Stomach (tissue), 4 donors: Measurements from ENCODE around the gene DSE.

Source experiments
- EP300 ChIP-seq: sonication (generic); formaldehyde crosslinking; IDR thresholded peaks from one replicate; pipeline ENCODE4 v1.6.1; 2017; ENCODE audit warnings: antibody characterized with exemption
- POLR2A ChIP-seq, 4 donors: fragments of 450-650 bp; IDR thresholded peaks; one replicate each; pipeline ENCODE4 v1.6.1; 2016; ENCODE audit warnings: antibody characterized with exemption in 4 of 4, control low read depth in 2 of 4, mild to moderate bottlenecking in 1 of 4, moderate library complexity in 1 of 4
- POLR2AphosphoS5 ChIP-seq, 3 donors: sonication (generic); formaldehyde crosslinking; IDR thresholded peaks; one replicate each; pipeline ENCODE4 v1.6.1; 2016; ENCODE audit warnings: antibody characterized with exemption in 3 of 3
- TF ChIP-seq, protein P1 (sequence below), 7 experiments: fragments of 450-650 bp in 4 of 7; fragments of 200-600 bp in 3 of 7; sonication (generic) in 3 of 7; IDR thresholded peaks; one replicate each; pipeline ENCODE4 v1.5.1; 2016 to 2019; ENCODE audit warnings: antibody characterized with exemption in 7 of 7, control low read depth in 2 of 7, mild to moderate bottlenecking in 1 of 7

DNA sequence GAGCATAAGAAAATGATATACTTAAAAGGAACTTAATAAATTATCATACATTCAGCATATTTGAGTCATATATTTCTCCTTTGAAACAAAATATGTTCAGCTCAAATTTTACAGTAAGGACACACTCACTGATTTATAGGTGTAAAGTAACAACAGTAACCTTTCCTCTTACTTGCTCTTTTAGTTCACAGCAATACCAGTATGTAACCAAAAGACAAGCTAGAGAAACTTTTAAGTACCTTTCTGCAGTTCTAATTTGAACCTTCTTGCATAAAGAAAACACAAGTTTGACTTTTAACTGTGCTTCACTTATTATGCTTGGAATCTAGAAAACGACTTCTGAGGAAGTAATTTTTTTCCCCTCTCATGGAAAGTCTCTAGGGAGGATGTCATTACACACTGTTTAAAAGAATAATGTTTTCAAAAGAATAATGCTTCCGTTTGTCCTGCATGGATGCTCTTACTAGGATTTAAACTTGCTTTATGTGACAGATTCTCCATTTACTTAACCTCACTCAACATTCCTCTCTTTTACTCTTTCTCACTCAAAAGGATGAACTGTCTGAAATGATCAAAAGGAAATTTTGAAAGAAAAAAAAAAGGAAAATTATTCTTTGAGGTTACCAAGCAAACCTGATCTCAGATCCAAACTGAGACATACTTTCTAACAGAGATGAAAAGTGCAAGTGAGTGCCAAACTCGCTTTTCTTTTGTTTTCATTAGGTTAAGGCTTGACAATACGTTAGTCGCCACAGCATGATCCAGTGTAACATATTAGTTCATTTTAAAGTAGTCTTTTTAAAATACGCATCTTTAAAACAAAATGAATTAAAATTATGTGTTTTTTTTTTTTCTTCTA, 68.1 kb downstream of the DSE start:
- TF ChIP-seq, protein P1, sequence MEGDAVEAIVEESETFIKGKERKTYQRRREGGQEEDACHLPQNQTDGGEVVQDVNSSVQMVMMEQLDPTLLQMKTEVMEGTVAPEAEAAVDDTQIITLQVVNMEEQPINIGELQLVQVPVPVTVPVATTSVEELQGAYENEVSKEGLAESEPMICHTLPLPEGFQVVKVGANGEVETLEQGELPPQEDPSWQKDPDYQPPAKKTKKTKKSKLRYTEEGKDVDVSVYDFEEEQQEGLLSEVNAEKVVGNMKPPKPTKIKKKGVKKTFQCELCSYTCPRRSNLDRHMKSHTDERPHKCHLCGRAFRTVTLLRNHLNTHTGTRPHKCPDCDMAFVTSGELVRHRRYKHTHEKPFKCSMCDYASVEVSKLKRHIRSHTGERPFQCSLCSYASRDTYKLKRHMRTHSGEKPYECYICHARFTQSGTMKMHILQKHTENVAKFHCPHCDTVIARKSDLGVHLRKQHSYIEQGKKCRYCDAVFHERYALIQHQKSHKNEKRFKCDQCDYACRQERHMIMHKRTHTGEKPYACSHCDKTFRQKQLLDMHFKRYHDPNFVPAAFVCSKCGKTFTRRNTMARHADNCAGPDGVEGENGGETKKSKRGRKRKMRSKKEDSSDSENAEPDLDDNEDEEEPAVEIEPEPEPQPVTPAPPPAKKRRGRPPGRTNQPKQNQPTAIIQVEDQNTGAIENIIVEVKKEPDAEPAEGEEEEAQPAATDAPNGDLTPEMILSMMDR (IDR thresholded peaks at IDR 0.05): no peak
- TF ChIP-seq POLR2A (IDR thresholded peaks at IDR 0.05) (no peak), EP300 (no peak), POLR2AphosphoS5 (IDR thresholded peaks at IDR 0.05) (no peak)
